HepG2 (cell line): ENCODE measurements around the gene LHB. TPM values are rescaled to one million over a fixed set of nuclear protein-coding genes. Genes with fewer than 3 reads are reported as not detected.

Source experiments
- ATAC-seq: fragments of 200-7000 bp; cut with Tn5 transposase; 3 replicates; pipeline ENCODE4 v1.9.1; 2020; ENCODE audit warnings: mild to moderate bottlenecking, moderate library complexity
- BruUV-seq: library from RNA; stranded (reverse); fragments of 400-500 nt; replicated peaks from 2 replicates; lab custom pipeline; 2021; lab: Mats Ljungman, UMichigan
- CTCF ChIA-PET: fragments of 300-600 bp; formaldehyde crosslinking; extraction: SDS; loops from one replicate; lab custom pipeline; 2021; ENCODE audit warnings: low total read pairs, inconsistent platforms, low intra/inter-chr PET ratio; lab: Yijun Ruan, JAX
- POLR2A ChIA-PET: fragments of 350-600 bp; sonication (Branson Sonifier 250); formaldehyde crosslinking; loops from one replicate; lab custom pipeline; 2020; ENCODE audit warnings: antibody characterized with exemption, inconsistent platforms; lab: Yijun Ruan, JAX
- DNase-seq: peaks from one replicate; pipeline ENCODE4 v3.0.0-alpha.2; 2015; ENCODE audit warnings: low spot score
- FAIRE-seq: peaks from 3 replicates; lab custom pipeline; 2011; peaks lifted over from hg19 to GRCh38; lab: Jason Lieb, UNC
- H2AFZ ChIP-seq: one replicate; pipeline ENCODE4 v1.6.1; 2011; ENCODE audit warnings: low read length, inconsistent platforms
- H3K27ac ChIP-seq: fragments of 300-600 bp; 3 replicates; pipeline ENCODE4 v1.8.0; 2011; ENCODE audit warnings: mixed run types, mild to moderate bottlenecking, mixed read lengths, low read length, inconsistent platforms; ENCODE audit not compliant: insufficient read depth; ENCODE audit errors: extremely low read length
- H3K27me3 ChIP-seq, 2 experiments: fragments of 200-600 bp in 1 of 2; 2 replicates in 1 of 2; 3 replicates in 1 of 2; pipeline versions ENCODE4 v1.6.0 to v1.8.0; 2011; ENCODE audit warnings: low read length in 2 of 2, mild to moderate bottlenecking in 2 of 2, moderate library complexity in 2 of 2, inconsistent platforms in 1 of 2; ENCODE audit not compliant: insufficient read depth in 2 of 2, control insufficient read depth in 1 of 2
- H3K36me3 ChIP-seq, 2 experiments: fragments of 200-600 bp in 1 of 2; replicated peaks in 1 of 2; 2 replicates in 1 of 2; 3 replicates in 1 of 2; pipeline versions ENCODE4 v1.5.1 to v1.8.0; 2011; ENCODE audit warnings: low read length in 2 of 2, inconsistent platforms in 1 of 2; ENCODE audit not compliant: insufficient read depth in 2 of 2, control insufficient read depth in 1 of 2
- H3K4me1 ChIP-seq: 2 replicates; pipeline ENCODE4 v1.5.1; 2012; ENCODE audit warnings: low read length, inconsistent platforms; ENCODE audit not compliant: insufficient read depth
- H3K4me2 ChIP-seq: 2 replicates; pipeline ENCODE4 v1.6.0; 2011; ENCODE audit warnings: low read depth, low read length, inconsistent platforms
- H3K4me3 ChIP-seq, 3 experiments: fragments of 200-600 bp in 1 of 3; sonication (generic), shearing (Covaris generic) in 1 of 3; replicated peaks in 1 of 3; 2 replicates each; pipeline ENCODE4 v1.5.1; 2011 to 2016; ENCODE audit warnings: low read length in 3 of 3, inconsistent platforms in 2 of 3, low read depth in 2 of 3, mild to moderate bottlenecking in 2 of 3, control low read depth in 1 of 3, mixed read lengths in 1 of 3; ENCODE audit not compliant: insufficient read depth in 1 of 3
- H3K79me2 ChIP-seq: one replicate; pipeline ENCODE4 v1.6.1; 2011; ENCODE audit warnings: low read length, inconsistent platforms; ENCODE audit not compliant: insufficient read depth
- H3K9ac ChIP-seq: 2 replicates; pipeline ENCODE4 v1.6.0; 2011; ENCODE audit warnings: mild to moderate bottlenecking, low read depth, low read length, inconsistent platforms; ENCODE audit not compliant: insufficient read depth
- H3K9me3 ChIP-seq: 2 replicates; pipeline ENCODE4 v1.5.1; 2012; ENCODE audit warnings: mild to moderate bottlenecking, low read length
- H4K20me1 ChIP-seq: 2 replicates; pipeline ENCODE4 v1.6.0; 2011; ENCODE audit warnings: inconsistent platforms, mild to moderate bottlenecking, low read length, moderate library complexity; ENCODE audit not compliant: insufficient read depth
- CCAR2 ChIP-seq: fragments of 200-400 bp; formaldehyde crosslinking; optimal IDR thresholded peaks from 2 replicates; pipeline ENCODE3; 2018; ENCODE audit warnings: low read depth, mild to moderate bottlenecking, low read length, moderate library complexity
- CCDC6 ChIP-seq: sonication (generic); formaldehyde crosslinking; IDR thresholded peaks from 2 replicates; pipeline ENCODE4 v1.8.1; 2022; ENCODE audit warnings: mild to moderate bottlenecking, missing genetic modification reagents, moderate library complexity
- HES4 ChIP-seq: sonication (generic); formaldehyde crosslinking; IDR thresholded peaks from 2 replicates; pipeline ENCODE4 v1.9.0; 2021; ENCODE audit warnings: mild to moderate bottlenecking, missing genetic modification reagents, borderline replicate concordance
- RAD21 ChIP-seq: fragments of 450-650 bp; formaldehyde crosslinking; IDR thresholded peaks from 2 replicates; pipeline ENCODE4 v1.5.0; 2020; ENCODE audit warnings: mild to moderate bottlenecking
- SP2 ChIP-seq: sonication (generic); formaldehyde crosslinking; IDR thresholded peaks from 2 replicates; pipeline ENCODE4 v1.5.1; 2020; ENCODE audit warnings: mild to moderate bottlenecking, missing genetic modification reagents
- SUZ12 ChIP-seq: fragments of 150-350 bp; IDR thresholded peaks from 2 replicates; pipeline ENCODE4 v1.6.1; 2014; ENCODE audit warnings: low read depth, low read length
- THYN1 ChIP-seq: sonication (generic); formaldehyde crosslinking; IDR thresholded peaks from 2 replicates; pipeline ENCODE4 v1.8.1; 2023; ENCODE audit warnings: low read depth, mild to moderate bottlenecking, moderate library complexity, missing genetic modification reagents, borderline replicate concordance
- ZNF563 ChIP-seq: sonication (generic); formaldehyde crosslinking; IDR thresholded peaks from 2 replicates; pipeline ENCODE4 v1.8.0; 2022; ENCODE audit warnings: mild to moderate bottlenecking, moderate library complexity, missing genetic modification reagents
- WGBS: methylation state at CpG from one replicate; pipeline ENCODE4 v1.1.6; 2017; ENCODE audit warnings: low lambda C conversion rate; 5-methylcytosine and 5-hydroxymethylcytosine counted together
- in situ Hi-C: cut with HindIII; loops from 2 replicates; pipeline ENCODE4 v1.10.0; 2017; ENCODE audit warnings: low pct_unique_long_range_greater_than_20kb; ENCODE audit not compliant: extremely low pct_ligation_motif_present
- intact Hi-C: fragments of 100-400 bp; cut with micrococcal nuclease; formaldehyde crosslinking; loops from one replicate; pipeline ENCODE4 v1.10.0; 2022; ENCODE audit not compliant: unreplicated experiment
- polyA plus RNA-seq, 8 experiments: library from polyadenylated mRNA; depleted of rRNA in 3 of 8; stranded (reverse) in 7 of 8; unstranded in 1 of 8; fragments of >200 nt; fragmentation: Illumina TruSeq in 4 of 8; extraction: Trizol in 4 of 8; gene quantifications; 2 replicates each; pipeline versions ENCODE4 v1.2.1 to v1.2.3, GENCODE V29; 2011 to 2016; ENCODE audit warnings: low read depth in 4 of 8, missing spikeins in 1 of 8, mixed read lengths in 1 of 8; ENCODE audit not compliant: insufficient read depth in 1 of 8
- total RNA-seq, 5 experiments: library from RNA; depleted of rRNA; stranded (reverse); fragments of >200 nt; fragmentation: Illumina TruSeq; extraction: Trizol; gene quantifications; 2 replicates each; pipeline ENCODE4 v1.2.3, GENCODE V29; 2016; ENCODE audit warnings: low read depth in 1 of 5
- TF ChIP-seq, protein P1 (sequence below): sonication (generic); formaldehyde crosslinking; IDR thresholded peaks from 2 replicates; pipeline ENCODE4 v1.4.0; 2020; ENCODE audit warnings: missing genetic modification reagents, borderline replicate concordance

LHB gene
- total and polyA plus RNA-seq, 2 of the 13 experiments (the other 11 are each of a cell fraction or from before 2014, with no cell fraction given): not detected

GRCh38 chr19:48988860-48989259, 28.0 kb downstream of the LHB start (continued):
- TF ChIP-seq, protein P1, sequence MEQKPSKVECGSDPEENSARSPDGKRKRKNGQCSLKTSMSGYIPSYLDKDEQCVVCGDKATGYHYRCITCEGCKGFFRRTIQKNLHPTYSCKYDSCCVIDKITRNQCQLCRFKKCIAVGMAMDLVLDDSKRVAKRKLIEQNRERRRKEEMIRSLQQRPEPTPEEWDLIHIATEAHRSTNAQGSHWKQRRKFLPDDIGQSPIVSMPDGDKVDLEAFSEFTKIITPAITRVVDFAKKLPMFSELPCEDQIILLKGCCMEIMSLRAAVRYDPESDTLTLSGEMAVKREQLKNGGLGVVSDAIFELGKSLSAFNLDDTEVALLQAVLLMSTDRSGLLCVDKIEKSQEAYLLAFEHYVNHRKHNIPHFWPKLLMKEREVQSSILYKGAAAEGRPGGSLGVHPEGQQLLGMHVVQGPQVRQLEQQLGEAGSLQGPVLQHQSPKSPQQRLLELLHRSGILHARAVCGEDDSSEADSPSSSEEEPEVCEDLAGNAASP (CRISPR knock-in tag): no peak
- TF ChIP-seq CCAR2 (no peak), RAD21 (CRISPR knock-in tag) (no peak), THYN1 (CRISPR knock-in tag) (no peak), CCDC6 (no peak)

DNA sequence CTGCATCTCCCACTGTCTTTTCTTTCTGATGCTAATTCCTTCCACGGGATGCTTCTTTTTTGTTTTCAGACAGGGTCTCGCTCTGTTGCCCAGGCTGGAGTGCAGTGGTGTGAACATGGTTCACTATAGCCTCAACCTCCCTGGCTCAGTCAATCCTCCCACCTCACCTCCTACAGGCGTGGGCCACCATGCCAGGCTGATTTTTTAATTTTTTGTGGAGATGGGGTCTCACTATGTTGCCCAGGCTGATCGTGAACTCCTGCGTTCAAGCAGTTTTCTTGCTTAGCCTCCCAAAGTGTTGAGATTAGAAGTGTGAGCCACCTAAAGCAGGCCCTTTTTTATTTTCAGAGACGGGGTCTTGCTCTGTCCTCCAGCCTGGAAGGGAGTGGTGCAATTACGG, 28.6 kb downstream of the LHB start:
- Histone ChIP-seq H3K9me3 (no peaks in the 10 kb centered on the region), H3K4me1 (peaks cover 23% of the 10 kb centered on the region), H3K27me3 (no peaks in the 10 kb centered on the region; a peak in 1 of 5 replicates), H3K9ac (no peak overlapping the region), H3K27ac (no peak overlapping the region), H2AFZ (no peak overlapping the region), H3K4me2 (no peak overlapping the region), H3K36me3 (peaks cover 13 to 40% of the 10 kb centered on the region in 2 experiments; a peak in 4 of 5 replicates), H3K79me2 (peaks cover 28% of the 10 kb centered on the region), H4K20me1 (no peaks in the 10 kb centered on the region), H3K4me3 (no peak overlapping the region)
- ChIA-PET POLR2A (no interaction called here), CTCF (no interaction called here)
- ATAC-seq: no peak
- in situ Hi-C loops (no loop called here), intact Hi-C loops (no loop called here)
- FAIRE-seq: no peak
- TF ChIP-seq HES4 (CRISPR knock-in tag) (no peak), SUZ12 (no peak), SP2 (CRISPR knock-in tag) (no peak), ZNF563 (CRISPR knock-in tag) (no peak)
- no peak for DNase-seq
- 95% methylated on average over 7 of the region's 7 CpGs for WGBS
- BruUV-seq: no TSS peak
